ENCODE data around the gene TAS2R46. TPM values are rescaled to one million over a fixed set of nuclear protein-coding genes. Genes with fewer than 3 reads are reported as not detected.
"Not testable (repeated sequence)": the region's sequence is repeated elsewhere in the genome, so short reads cannot be mapped to it uniquely, and the experiment has no call there.

Gene TAS2R46
- total RNA-seq, 2 experiments from 2014 or later = 1.3 to 1.6 TPM

- Histone ChIP-seq H2AFZ (ENCODE audit: low read length) (no peak overlapping the region), H3K9me3 (ENCODE audit: low read length) (0 out of 2 replicates have a peak, but pooled peaks cover 4% of the 10 kb centered on the region), H3K9me2 (ENCODE audit: insufficient read depth, low read length) (no peaks in the 10 kb centered on the region), H3K79me2 (ENCODE audit: insufficient read depth, low read depth, low read length) (no peaks in the 10 kb centered on the region), H3K36me3 (ENCODE audit: insufficient read depth, low read length) (no peaks in the 10 kb centered on the region), H3K4me2 (ENCODE audit: low read length) (no peak overlapping the region), H3K4me1 (ENCODE audit: insufficient read depth, low read length, poor library complexity, severe bottlenecking) (no peaks in the 10 kb centered on the region), H3K4me3 (ENCODE audit: low read depth, low read length, poor library complexity, severe bottlenecking) (no peak overlapping the region), H4K20me1 (ENCODE audit: insufficient read depth, low read length) (no peaks in the 10 kb centered on the region), H3K27ac (ENCODE audit: low read depth, low read length, poor library complexity, severe bottlenecking) (no peak overlapping the region)
- ChIA-PET CTCF (ENCODE audit: unreplicated experiment) (no interaction called here), POLR2A (no interaction called here)
- TF ChIP-seq EZH2phosphoT487 (IDR thresholded peaks at IDR 0.05; ENCODE audit: borderline replicate concordance, low read depth, low read length) (no peak), CTCF (conservative IDR thresholded peaks at IDR 0.05; ENCODE audit: low read length) (no peak)
- intact Hi-C loops (cut with micrococcal nuclease; ENCODE audit: unreplicated experiment) = no loop called here
- no peak for DNase-seq (ENCODE audit: low spot score)
- no TSS peak for BruUV-seq (replicated peaks)
These were observed 6.8 kb downstream of the TAS2R46 start for GRCh38 chr12:11055306-11055705.

- H3K9me3 ChIP-seq (ENCODE audit: low read length); H3K4me2 ChIP-seq (ENCODE audit: low read length); H3K79me2 ChIP-seq (ENCODE audit: insufficient read depth, low read depth, low read length); H3K27ac ChIP-seq (ENCODE audit: low read depth, low read length, poor library complexity, severe bottlenecking); BruUV-seq (replicated peaks); H3K36me3 ChIP-seq (ENCODE audit: insufficient read depth, low read length); H3K4me1 ChIP-seq (ENCODE audit: insufficient read depth, low read length, poor library complexity, severe bottlenecking); H3K9me2 ChIP-seq (ENCODE audit: insufficient read depth, low read length); POLR2A ChIA-PET; H2AFZ ChIP-seq (ENCODE audit: low read length); intact Hi-C loops (cut with micrococcal nuclease; ENCODE audit: unreplicated experiment); DNase-seq (ENCODE audit: low spot score); CTCF ChIA-PET (ENCODE audit: unreplicated experiment); H3K4me3 ChIP-seq (ENCODE audit: low read depth, low read length, poor library complexity, severe bottlenecking); H4K20me1 ChIP-seq (ENCODE audit: insufficient read depth, low read length): not testable (repeated sequence)
These were observed 12.1 kb downstream of the TAS2R46 start for GRCh38 chr12:11049806-11050531.

GRCh38 chr12:11041366-11041765 lies 20.7 kb downstream of the TAS2R46 start:
- POLR2A ChIA-PET; intact Hi-C loops (cut with micrococcal nuclease; ENCODE audit: unreplicated experiment): not testable (repeated sequence)

GRCh38 chr12:11040162-11040561 lies 21.9 kb downstream of the TAS2R46 start:
- POLR2A ChIA-PET = interaction anchor here (1.2 kb wide), 1 partner anchor 8 kb away, joined by 3 read pairs; no protein-coding TSS in a partner anchor
- Histone ChIP-seq H2AFZ (ENCODE audit: low read length) (no peak overlapping the region), H3K79me2 (ENCODE audit: insufficient read depth, low read depth, low read length) (no peaks in the 10 kb centered on the region), H3K27ac (ENCODE audit: low read depth, low read length, poor library complexity, severe bottlenecking) (no peak overlapping the region), H3K9me3 (ENCODE audit: low read length) (no peaks in the 10 kb centered on the region), H3K4me2 (ENCODE audit: low read length) (no peak overlapping the region), H3K9me2 (ENCODE audit: insufficient read depth, low read length) (no peaks in the 10 kb centered on the region), H3K4me1 (ENCODE audit: insufficient read depth, low read length, poor library complexity, severe bottlenecking) (no peaks in the 10 kb centered on the region), H4K20me1 (ENCODE audit: insufficient read depth, low read length) (no peaks in the 10 kb centered on the region), H3K4me3 (ENCODE audit: low read depth, low read length, poor library complexity, severe bottlenecking) (no peak overlapping the region), H3K36me3 (ENCODE audit: insufficient read depth, low read length) (no peaks in the 10 kb centered on the region)
- TF ChIP-seq EZH2phosphoT487 (IDR thresholded peaks at IDR 0.05; ENCODE audit: borderline replicate concordance, low read depth, low read length) = no peak
- no peak for TF ChIP-seq CTCF (conservative IDR thresholded peaks at IDR 0.05; ENCODE audit: low read length)
- no peak for DNase-seq (ENCODE audit: low spot score)
- intact Hi-C loops (cut with micrococcal nuclease; ENCODE audit: unreplicated experiment) = no loop called here
- BruUV-seq (replicated peaks) = no TSS peak
- CTCF ChIA-PET (ENCODE audit: unreplicated experiment) = no interaction called here

More at GRCh38 chr12:11041366-11041765, 20.7 kb downstream of the TAS2R46 start:
- H3K4me2 ChIP-seq (ENCODE audit: low read length); H3K9me2 ChIP-seq (ENCODE audit: insufficient read depth, low read length); H3K36me3 ChIP-seq (ENCODE audit: insufficient read depth, low read length); H3K9me3 ChIP-seq (ENCODE audit: low read length); H3K79me2 ChIP-seq (ENCODE audit: insufficient read depth, low read depth, low read length); BruUV-seq (replicated peaks); H3K4me1 ChIP-seq (ENCODE audit: insufficient read depth, low read length, poor library complexity, severe bottlenecking); H3K27ac ChIP-seq (ENCODE audit: low read depth, low read length, poor library complexity, severe bottlenecking); H4K20me1 ChIP-seq (ENCODE audit: insufficient read depth, low read length); H3K4me3 ChIP-seq (ENCODE audit: low read depth, low read length, poor library complexity, severe bottlenecking); CTCF ChIA-PET (ENCODE audit: unreplicated experiment); H2AFZ ChIP-seq (ENCODE audit: low read length); DNase-seq (ENCODE audit: low spot score): not testable (repeated sequence)
